HepG2 (cell line): ENCODE data around the gene CBX2. TPM values are rescaled to one million over a fixed set of nuclear protein-coding genes. Genes with fewer than 3 reads are reported as not detected.

Source experiments
- ATAC-seq: fragments of 200-7000 bp; cut with Tn5 transposase; 3 replicates; pipeline ENCODE4 v1.9.1; 2020; ENCODE audit warnings: mild to moderate bottlenecking, moderate library complexity
- BruUV-seq: library from RNA; stranded (reverse); fragments of 400-500 nt; replicated peaks from 2 replicates; lab custom pipeline; 2021; lab: Mats Ljungman, UMichigan
- CTCF ChIA-PET: fragments of 300-600 bp; formaldehyde crosslinking; extraction: SDS; loops from one replicate; lab custom pipeline; 2021; ENCODE audit warnings: low total read pairs, inconsistent platforms, low intra/inter-chr PET ratio; lab: Yijun Ruan, JAX
- POLR2A ChIA-PET: fragments of 350-600 bp; sonication (Branson Sonifier 250); formaldehyde crosslinking; loops from one replicate; lab custom pipeline; 2020; ENCODE audit warnings: antibody characterized with exemption, inconsistent platforms; lab: Yijun Ruan, JAX
- DNase-seq: peaks from one replicate; pipeline ENCODE4 v3.0.0-alpha.2; 2015; ENCODE audit warnings: low spot score
- FAIRE-seq: peaks from 3 replicates; lab custom pipeline; 2011; peaks lifted over from hg19 to GRCh38; lab: Jason Lieb, UNC
- H2AFZ ChIP-seq: one replicate; pipeline ENCODE4 v1.6.1; 2011; ENCODE audit warnings: low read length, inconsistent platforms
- H3K27ac ChIP-seq: fragments of 300-600 bp; 3 replicates; pipeline ENCODE4 v1.8.0; 2011; ENCODE audit warnings: mixed run types, mild to moderate bottlenecking, mixed read lengths, low read length, inconsistent platforms; ENCODE audit not compliant: insufficient read depth; ENCODE audit errors: extremely low read length
- H3K27me3 ChIP-seq, 2 experiments: fragments of 200-600 bp in 1 of 2; 2 replicates in 1 of 2; 3 replicates in 1 of 2; pipeline versions ENCODE4 v1.6.0 to v1.8.0; 2011; ENCODE audit warnings: low read length in 2 of 2, mild to moderate bottlenecking in 2 of 2, moderate library complexity in 2 of 2, inconsistent platforms in 1 of 2; ENCODE audit not compliant: insufficient read depth in 2 of 2, control insufficient read depth in 1 of 2
- H3K36me3 ChIP-seq, 2 experiments: fragments of 200-600 bp in 1 of 2; replicated peaks in 1 of 2; 2 replicates in 1 of 2; 3 replicates in 1 of 2; pipeline versions ENCODE4 v1.5.1 to v1.8.0; 2011; ENCODE audit warnings: low read length in 2 of 2, inconsistent platforms in 1 of 2; ENCODE audit not compliant: insufficient read depth in 2 of 2, control insufficient read depth in 1 of 2
- H3K4me1 ChIP-seq: 2 replicates; pipeline ENCODE4 v1.5.1; 2012; ENCODE audit warnings: low read length, inconsistent platforms; ENCODE audit not compliant: insufficient read depth
- H3K4me2 ChIP-seq: 2 replicates; pipeline ENCODE4 v1.6.0; 2011; ENCODE audit warnings: low read depth, low read length, inconsistent platforms
- H3K4me3 ChIP-seq, 3 experiments: fragments of 200-600 bp in 1 of 3; sonication (generic), shearing (Covaris generic) in 1 of 3; replicated peaks in 1 of 3; 2 replicates each; pipeline ENCODE4 v1.5.1; 2011 to 2016; ENCODE audit warnings: low read length in 3 of 3, inconsistent platforms in 2 of 3, low read depth in 2 of 3, mild to moderate bottlenecking in 2 of 3, control low read depth in 1 of 3, mixed read lengths in 1 of 3; ENCODE audit not compliant: insufficient read depth in 1 of 3
- H3K79me2 ChIP-seq: one replicate; pipeline ENCODE4 v1.6.1; 2011; ENCODE audit warnings: low read length, inconsistent platforms; ENCODE audit not compliant: insufficient read depth
- H3K9ac ChIP-seq: 2 replicates; pipeline ENCODE4 v1.6.0; 2011; ENCODE audit warnings: mild to moderate bottlenecking, low read depth, low read length, inconsistent platforms; ENCODE audit not compliant: insufficient read depth
- H3K9me3 ChIP-seq: 2 replicates; pipeline ENCODE4 v1.5.1; 2012; ENCODE audit warnings: mild to moderate bottlenecking, low read length
- H4K20me1 ChIP-seq: 2 replicates; pipeline ENCODE4 v1.6.0; 2011; ENCODE audit warnings: inconsistent platforms, mild to moderate bottlenecking, low read length, moderate library complexity; ENCODE audit not compliant: insufficient read depth
- ATM ChIP-seq: fragments of 450-650 bp; IDR thresholded peaks from 2 replicates; pipeline ENCODE4 v1.7.1; 2017; ENCODE audit warnings: mild to moderate bottlenecking, borderline replicate concordance
- CCDC6 ChIP-seq: sonication (generic); formaldehyde crosslinking; IDR thresholded peaks from 2 replicates; pipeline ENCODE4 v1.8.1; 2022; ENCODE audit warnings: mild to moderate bottlenecking, missing genetic modification reagents, moderate library complexity
- FIP1L1 ChIP-seq: fragments of 200-400 bp; formaldehyde crosslinking; IDR thresholded peaks from 2 replicates; pipeline ENCODE4 v1.6.1; 2018; ENCODE audit warnings: low read depth, mild to moderate bottlenecking, low read length, moderate library complexity, borderline replicate concordance; ENCODE audit not compliant: insufficient read depth
- GRHL1 ChIP-seq: sonication (generic); formaldehyde crosslinking; conservative IDR thresholded peaks from 2 replicates; pipeline ENCODE4 v1.8.0; 2022; ENCODE audit warnings: missing genetic modification reagents
- HIC2 ChIP-seq: sonication (generic); formaldehyde crosslinking; IDR thresholded peaks from 2 replicates; pipeline ENCODE4 v1.9.0; 2022; ENCODE audit warnings: low read depth, missing genetic modification reagents
- HNRNPH1 ChIP-seq: fragments of 200-400 bp; formaldehyde crosslinking; optimal IDR thresholded peaks from 2 replicates; pipeline ENCODE3; 2017; ENCODE audit warnings: mild to moderate bottlenecking, low read depth, low read length
- MAF1 ChIP-seq: sonication (generic); formaldehyde crosslinking; IDR thresholded peaks from 2 replicates; pipeline ENCODE4 v1.5.0; 2020; ENCODE audit warnings: missing genetic modification reagents, borderline replicate concordance
- PHF8 ChIP-seq: sonication (generic); formaldehyde crosslinking; IDR thresholded peaks from 2 replicates; pipeline ENCODE4 v1.5.0; 2020; ENCODE audit warnings: missing genetic modification reagents
- THAP9 ChIP-seq: sonication (generic); formaldehyde crosslinking; IDR thresholded peaks from 2 replicates; pipeline ENCODE4; 2020; ENCODE audit warnings: missing genetic modification reagents, mild to moderate bottlenecking, borderline replicate concordance
- TRIM24 ChIP-seq: sonication (generic); formaldehyde crosslinking; IDR thresholded peaks from 2 replicates; pipeline ENCODE4 v1.8.0; 2022; ENCODE audit warnings: mild to moderate bottlenecking, missing genetic modification reagents
- YY1 ChIP-seq: IDR thresholded peaks from 2 replicates; pipeline ENCODE4 v1.6.1; 2011; ENCODE audit warnings: low read length, low read depth, moderate library complexity, mild to moderate bottlenecking; ENCODE audit not compliant: insufficient read depth, insufficient replicate concordance
- ZBTB8A ChIP-seq: sonication (generic); formaldehyde crosslinking; IDR thresholded peaks from 2 replicates; pipeline ENCODE4 v1.4.0; 2020; ENCODE audit warnings: mild to moderate bottlenecking, low read depth, missing genetic modification reagents, borderline replicate concordance
- ZNF235 ChIP-seq: sonication (generic); formaldehyde crosslinking; IDR thresholded peaks from 2 replicates; pipeline ENCODE4 v1.8.1; 2023; ENCODE audit warnings: mild to moderate bottlenecking, missing genetic modification reagents, borderline replicate concordance
- ZNF317 ChIP-seq: sonication (generic); formaldehyde crosslinking; IDR thresholded peaks from 2 replicates; pipeline ENCODE4 v1.5.0; 2020; ENCODE audit warnings: mild to moderate bottlenecking, missing genetic modification reagents
- ZNF543 ChIP-seq: sonication (generic); formaldehyde crosslinking; IDR thresholded peaks from 2 replicates; pipeline ENCODE4 v1.4.0; 2020; ENCODE audit warnings: mild to moderate bottlenecking, missing genetic modification reagents
- ZNF619 ChIP-seq: sonication (generic); formaldehyde crosslinking; IDR thresholded peaks from 2 replicates; pipeline ENCODE4 v1.4.0; 2020; ENCODE audit warnings: mild to moderate bottlenecking, missing genetic modification reagents
- ZNF775 ChIP-seq: sonication (generic); formaldehyde crosslinking; IDR thresholded peaks from 2 replicates; pipeline ENCODE4 v1.4.0; 2020; ENCODE audit warnings: missing genetic modification reagents, mild to moderate bottlenecking, moderate library complexity, borderline replicate concordance
- WGBS: methylation state at CpG from one replicate; pipeline ENCODE4 v1.1.6; 2017; ENCODE audit warnings: low lambda C conversion rate; 5-methylcytosine and 5-hydroxymethylcytosine counted together
- in situ Hi-C: cut with HindIII; loops from 2 replicates; pipeline ENCODE4 v1.10.0; 2017; ENCODE audit warnings: low pct_unique_long_range_greater_than_20kb; ENCODE audit not compliant: extremely low pct_ligation_motif_present
- intact Hi-C: fragments of 100-400 bp; cut with micrococcal nuclease; formaldehyde crosslinking; loops from one replicate; pipeline ENCODE4 v1.10.0; 2022; ENCODE audit not compliant: unreplicated experiment
- polyA plus RNA-seq, 8 experiments: library from polyadenylated mRNA; depleted of rRNA in 3 of 8; stranded (reverse) in 7 of 8; unstranded in 1 of 8; fragments of >200 nt; fragmentation: Illumina TruSeq in 4 of 8; extraction: Trizol in 4 of 8; gene quantifications; 2 replicates each; pipeline versions ENCODE4 v1.2.1 to v1.2.3, GENCODE V29; 2011 to 2016; ENCODE audit warnings: low read depth in 4 of 8, missing spikeins in 1 of 8, mixed read lengths in 1 of 8; ENCODE audit not compliant: insufficient read depth in 1 of 8
- total RNA-seq, 5 experiments: library from RNA; depleted of rRNA; stranded (reverse); fragments of >200 nt; fragmentation: Illumina TruSeq; extraction: Trizol; gene quantifications; 2 replicates each; pipeline ENCODE4 v1.2.3, GENCODE V29; 2016; ENCODE audit warnings: low read depth in 1 of 5

The CBX2 gene
- total and polyA plus RNA-seq, 2 of the 13 experiments (the other 11 are each of a cell fraction or from before 2014, with no cell fraction given): 14.5 to 31.1 TPM

GRCh38 chr17:79835953-79836509 is 58.1 kb downstream of the CBX2 start:
- Histone ChIP-seq H3K79me2 (peaks cover 39% of the 10 kb centered on the region), H4K20me1 (peaks cover 44% of the 10 kb centered on the region), H3K9me3 (no peaks in the 10 kb centered on the region), H3K27me3 (no peaks in the 10 kb centered on the region; a peak in 1 of 5 replicates), H2AFZ (no peak overlapping the region), H3K27ac (peak overlapping the region; percentile 57), H3K9ac (0 out of 2 replicates have a peak overlapping the region, but pooled peaks have one; percentile 79), H3K36me3 (peaks cover 11 to 12% of the 10 kb centered on the region in 2 experiments), H3K4me1 (peaks cover 63% of the 10 kb centered on the region), H3K4me3 (peak overlapping the region in 1 of 3 experiments; percentile 87; a peak in 1 of 6 replicates), H3K4me2 (peak overlapping the region; percentile 97)
- BruUV-seq: no TSS peak
- WGBS: 96% methylated on average over 21 of the region's 24 CpGs
- POLR2A ChIA-PET: interaction anchor here (0.7 to 11.1 kb wide), 15 partner anchors 9 to 153 kb away, joined by 3 to 274 read pairs (median 6); partner anchors contain the start of gene CBX8
- intact Hi-C loops: loop anchor here (5.0 to 10.0 kb wide), 3 partner anchors 39 to 91 kb away; partner anchors contain the start of gene CBX8
- in situ Hi-C loops: loop anchor here (5.0 kb wide), 1 partner anchor 156 kb away; no protein-coding TSS in a partner anchor
- ATAC-seq: no peak
- CTCF ChIA-PET: interaction anchor here (2.0 to 2.1 kb wide), 2 partner anchors 24 to 46 kb away, joined by 6 to 12 read pairs; no protein-coding TSS in a partner anchor
- DNase-seq: no peak
- no peak for FAIRE-seq
- no peak for TF ChIP-seq ZNF543 (CRISPR knock-in tag)
- TF ChIP-seq ATM: no peak
- TF ChIP-seq HNRNPH1: no peak
- no peak for TF ChIP-seq ZNF317 (CRISPR knock-in tag)
- no peak for TF ChIP-seq TRIM24
- no peak for TF ChIP-seq MAF1
- TF ChIP-seq ZNF619 (CRISPR knock-in tag): no peak
- TF ChIP-seq PHF8: no peak
- TF ChIP-seq GRHL1 (CRISPR knock-in tag): no peak
- no peak for TF ChIP-seq YY1
- TF ChIP-seq ZNF235 (CRISPR knock-in tag): no peak
- no peak for TF ChIP-seq ZNF775 (CRISPR knock-in tag)
- TF ChIP-seq ZBTB8A: no peak
- TF ChIP-seq CCDC6 (CRISPR knock-in tag): 0 out of 2 replicates have a peak, but pooled peaks have one; percentile 30
- no peak for TF ChIP-seq THAP9 (CRISPR knock-in tag)
- no peak for TF ChIP-seq FIP1L1
- TF ChIP-seq HIC2: no peak
